HepG2 (cell line): ENCODE results near the gene CDK13. TPM values are rescaled to one million over a fixed set of nuclear protein-coding genes. Genes with fewer than 3 reads are reported as not detected.
A peak's percentile ranks its signal among the peaks of the same experiment; 100 is the strongest.

Experiments
- ATF4 ChIP-seq, 2 experiments: fragments of 450-650 bp in 1 of 2; sonication (generic) in 1 of 2; formaldehyde crosslinking; IDR thresholded peaks; 2 replicates each; pipeline versions ENCODE4 v1.5.0 to v1.8.0; 2020 to 2022; ENCODE audit warnings: mild to moderate bottlenecking in 1 of 2, missing genetic modification reagents in 1 of 2
- CBX5 ChIP-seq: sonication (generic); formaldehyde crosslinking; IDR thresholded peaks from 2 replicates; pipeline ENCODE4 v1.4.0; 2020; ENCODE audit warnings: missing genetic modification reagents, borderline replicate concordance
- CEBPZ ChIP-seq: IDR thresholded peaks from 2 replicates; pipeline ENCODE4 v1.6.1; 2012; ENCODE audit warnings: low read length, improper control_type of control experiment
- CREM ChIP-seq, 2 experiments: sonication (generic) in 1 of 2; formaldehyde crosslinking in 1 of 2; IDR thresholded peaks; 2 replicates each; pipeline versions ENCODE4 v1.4.0 to v1.6.1; 2016 to 2020; ENCODE audit warnings: antibody characterized with exemption in 1 of 2, mild to moderate bottlenecking in 1 of 2, missing genetic modification reagents in 1 of 2
- ELF1 ChIP-seq: sonication (generic); formaldehyde crosslinking; IDR thresholded peaks from 2 replicates; pipeline ENCODE4 v1.4.0; 2020; ENCODE audit warnings: missing genetic modification reagents
- FOXA3 ChIP-seq: IDR thresholded peaks from 2 replicates; pipeline ENCODE4 v1.6.1; 2016; ENCODE audit warnings: missing genetic modification reagents, missing compliant biosample characterization
- FOXC1 ChIP-seq: sonication (generic); formaldehyde crosslinking; IDR thresholded peaks from 2 replicates; pipeline ENCODE4 v1.8.0; 2022; ENCODE audit warnings: mild to moderate bottlenecking, missing genetic modification reagents, borderline replicate concordance
- GLI4 ChIP-seq: sonication (generic); formaldehyde crosslinking; IDR thresholded peaks from 2 replicates; pipeline ENCODE4 v1.5.1; 2020; ENCODE audit warnings: missing genetic modification reagents, mild to moderate bottlenecking, moderate library complexity, borderline replicate concordance
- HCFC1 ChIP-seq: fragments of 150-350 bp; IDR thresholded peaks from 2 replicates; pipeline ENCODE4 v1.6.1; 2014; ENCODE audit warnings: low read depth, low read length
- HOXA9 ChIP-seq: sonication (generic); formaldehyde crosslinking; IDR thresholded peaks from 2 replicates; pipeline ENCODE4 v1.8.1; 2022; ENCODE audit warnings: missing genetic modification reagents, mild to moderate bottlenecking, moderate library complexity, borderline replicate concordance
- MAFF ChIP-seq: IDR thresholded peaks from 2 replicates; pipeline ENCODE4 v1.6.1; 2011; ENCODE audit warnings: low read depth, low read length, improper control_type of control experiment
- MYC ChIP-seq: sonication (generic); formaldehyde crosslinking; IDR thresholded peaks from 2 replicates; pipeline ENCODE4 v1.9.0; 2021; ENCODE audit warnings: missing genetic modification reagents, borderline replicate concordance
- U2AF1 ChIP-seq: fragments of 200-400 bp; formaldehyde crosslinking; optimal IDR thresholded peaks from 2 replicates; pipeline ENCODE3; 2017; ENCODE audit warnings: mild to moderate bottlenecking, low read depth, low read length
- ZNF580 ChIP-seq: IDR thresholded peaks from 2 replicates; pipeline ENCODE4 v1.6.1; 2016; ENCODE audit warnings: low read depth, borderline replicate concordance
- ZNF704 ChIP-seq: sonication (generic); formaldehyde crosslinking; IDR thresholded peaks from 2 replicates; pipeline ENCODE4 v1.8.1; 2023; ENCODE audit warnings: mild to moderate bottlenecking, inconsistent platforms, moderate library complexity, missing genetic modification reagents, borderline replicate concordance
- ZNF737 ChIP-seq: sonication (generic); formaldehyde crosslinking; IDR thresholded peaks from 2 replicates; pipeline ENCODE4 v1.5.0; 2020; ENCODE audit warnings: missing genetic modification reagents, mild to moderate bottlenecking, borderline replicate concordance
- polyA plus RNA-seq, 8 experiments: library from polyadenylated mRNA; depleted of rRNA in 3 of 8; stranded (reverse) in 7 of 8; unstranded in 1 of 8; fragments of >200 nt; fragmentation: Illumina TruSeq in 4 of 8; extraction: Trizol in 4 of 8; gene quantifications; 2 replicates each; pipeline versions ENCODE4 v1.2.1 to v1.2.3, GENCODE V29; 2011 to 2016; ENCODE audit warnings: low read depth in 4 of 8, missing spikeins in 1 of 8, mixed read lengths in 1 of 8; ENCODE audit not compliant: insufficient read depth in 1 of 8
- total RNA-seq, 5 experiments: library from RNA; depleted of rRNA; stranded (reverse); fragments of >200 nt; fragmentation: Illumina TruSeq; extraction: Trizol; gene quantifications; 2 replicates each; pipeline ENCODE4 v1.2.3, GENCODE V29; 2016; ENCODE audit warnings: low read depth in 1 of 5

Gene CDK13
- total and polyA plus RNA-seq, 2 of the 13 experiments (the other 11 are each of a cell fraction or from before 2014, with no cell fraction given), result 21.0 to 40.9 TPM

GRCh38 chr7:39948956-39949928 is 814 bp upstream of the CDK13 start (continued):
- TF ChIP-seq ATF4 (CRISPR knock-in tag; IDR thresholded peaks at IDR 0.05) (peak in 1 of 2 experiments; percentile 56; a peak in 1 of 4 replicates), ZNF704 (CRISPR knock-in tag) (0 out of 2 replicates have a peak, but pooled peaks have one; percentile 62), ZNF580 (CRISPR knock-in tag) (peak; percentile 69; the same call in 1 of the 2 replicates), FOXC1 (CRISPR knock-in tag) (peak; percentile 92), GLI4 (CRISPR knock-in tag) (no peak; the same call in 1 of the 2 replicates), CBX5 (CRISPR knock-in tag) (peak; percentile 34; the same call in 1 of the 2 replicates), FOXA3 (CRISPR knock-in tag) (no peak), U2AF1 (no peak), CEBPZ (no peak), HCFC1 (peak; percentile 20; the same call in 1 of the 2 replicates), HOXA9 (CRISPR knock-in tag) (0 out of 2 replicates have a peak, but pooled peaks have one; percentile 7), ELF1 (CRISPR knock-in tag) (peak; percentile 91), ZNF737 (CRISPR knock-in tag) (no peak), CREM (IDR thresholded peaks at IDR 0.05) (peak; percentile 60), CREM (CRISPR knock-in tag; IDR thresholded peaks at IDR 0.05) (no peak), MAFF (no peak), MYC (CRISPR knock-in tag) (peak; percentile 77; the same call in 1 of the 2 replicates)
